ENCODE measurements around the gene CLTCL1. TPM values are rescaled to one million over a fixed set of nuclear protein-coding genes. Genes with fewer than 3 reads are reported as not detected.

Gene CLTCL1
- total and polyA plus RNA-seq, 2 experiments from 2014 or later, result 8.5 to 10.2 TPM

- Histone ChIP-seq H3K9ac (no peak overlapping the region), H3K27ac (no peak overlapping the region), H3K4me2 (ENCODE audit: unreplicated experiment) (no peak overlapping the region), H3F3A (ENCODE audit: insufficient read depth) (no peaks in the 10 kb centered on the region), H3K79me2 (ENCODE audit: insufficient read depth) (no peaks in the 10 kb centered on the region), H2AFZ (no peak overlapping the region), H4K20me1 (ENCODE audit: insufficient read depth) (no peaks in the 10 kb centered on the region), H3K4me3 (no peak overlapping the region), H3K4me1 (ENCODE audit: insufficient read depth) (no peaks in the 10 kb centered on the region), H3K27me3 (replicated peaks; ENCODE audit: insufficient read depth) (no peaks in the 10 kb centered on the region), H3K9me3 (ENCODE audit: low read depth) (no peaks in the 10 kb centered on the region), H3K9me2 (ENCODE audit: insufficient read depth) (no peaks in the 10 kb centered on the region), H3K36me3 (ENCODE audit: low read depth) (peaks cover 29% of the 10 kb centered on the region)
- no peak for DNase-seq
- 83 to 95% methylated on average over 5 of the region's 5 CpGs for WGBS, 2 experiments (ENCODE audit: low coverage in 1 of 2, low lambda C conversion rate in 2 of 2, missing lambda C conversion rate in 2 of 2)
- in situ Hi-C loops (cut with MboI), result no loop called here
- no peak for TF ChIP-seq EZH2phosphoT487 (IDR thresholded peaks at IDR 0.05; ENCODE audit: insufficient read depth, low read depth)
- TF ChIP-seq EZH2 (IDR thresholded peaks at IDR 0.05; ENCODE audit: insufficient read depth, poor library complexity, severe bottlenecking), result no peak
Observed at GRCh38 chr22:19224557-19224956, 67.0 kb downstream of the CLTCL1 start.

- Histone ChIP-seq H3K79me2 (ENCODE audit: insufficient read depth) (no peaks in the 10 kb centered on the region), H3K9me3 (ENCODE audit: low read depth) (no peaks in the 10 kb centered on the region), H3K4me2 (ENCODE audit: unreplicated experiment) (no peak overlapping the region), H3K27ac (no peak overlapping the region), H3K9me2 (ENCODE audit: insufficient read depth) (no peaks in the 10 kb centered on the region), H3K27me3 (replicated peaks; ENCODE audit: insufficient read depth) (no peaks in the 10 kb centered on the region), H4K20me1 (ENCODE audit: insufficient read depth) (no peaks in the 10 kb centered on the region), H3K36me3 (ENCODE audit: low read depth) (peaks cover 20% of the 10 kb centered on the region; the same call in 1 of the 2 replicates), H3F3A (ENCODE audit: insufficient read depth) (no peaks in the 10 kb centered on the region), H3K4me1 (ENCODE audit: insufficient read depth) (no peaks in the 10 kb centered on the region), H3K9ac (no peak overlapping the region), H2AFZ (no peak overlapping the region), H3K4me3 (no peak overlapping the region)
- no peak for TF ChIP-seq EZH2 (IDR thresholded peaks at IDR 0.05; ENCODE audit: insufficient read depth, poor library complexity, severe bottlenecking)
- no peak for TF ChIP-seq EZH2phosphoT487 (IDR thresholded peaks at IDR 0.05; ENCODE audit: insufficient read depth, low read depth)
- in situ Hi-C loops (cut with MboI), result no loop called here
- WGBS, 2 experiments (ENCODE audit: low coverage in 1 of 2, low lambda C conversion rate in 2 of 2, missing lambda C conversion rate in 2 of 2), result 76 to 78% methylated on average over 6 of the region's 6 CpGs
- no peak for DNase-seq
Observed at GRCh38 chr22:19223617-19224016, 67.9 kb downstream of the CLTCL1 start.

- in situ Hi-C loops (cut with MboI), result no loop called here
- 82 to 83% methylated on average over 9 of the region's 9 CpGs for WGBS, 2 experiments (ENCODE audit: low coverage in 1 of 2, low lambda C conversion rate in 2 of 2, missing lambda C conversion rate in 2 of 2)
Observed at GRCh38 chr22:19223110-19223509, 68.4 kb downstream of the CLTCL1 start.

GRCh38 chr22:19222242-19223005 is 69.1 kb downstream of the CLTCL1 start:
- Histone ChIP-seq H3K9me3 (ENCODE audit: low read depth) (no peaks in the 10 kb centered on the region), H3F3A (ENCODE audit: insufficient read depth) (no peaks in the 10 kb centered on the region), H3K27ac (no peak overlapping the region), H3K36me3 (ENCODE audit: low read depth) (peaks cover 11% of the 10 kb centered on the region; the same call in 1 of the 2 replicates), H3K4me1 (ENCODE audit: insufficient read depth) (no peaks in the 10 kb centered on the region), H4K20me1 (ENCODE audit: insufficient read depth) (no peaks in the 10 kb centered on the region), H3K4me2 (ENCODE audit: unreplicated experiment) (no peak overlapping the region), H3K9me2 (ENCODE audit: insufficient read depth) (no peaks in the 10 kb centered on the region), H3K9ac (no peak overlapping the region), H3K79me2 (ENCODE audit: insufficient read depth) (no peaks in the 10 kb centered on the region), H3K27me3 (replicated peaks; ENCODE audit: insufficient read depth) (no peaks in the 10 kb centered on the region), H3K4me3 (no peak overlapping the region), H2AFZ (no peak overlapping the region)
- 86% methylated on average over 11 of the region's 11 CpGs for WGBS, 2 experiments (ENCODE audit: low coverage in 1 of 2, low lambda C conversion rate in 2 of 2, missing lambda C conversion rate in 2 of 2)
- DNase-seq, result no peak
- in situ Hi-C loops (cut with MboI), result no loop called here
- TF ChIP-seq EZH2 (IDR thresholded peaks at IDR 0.05; ENCODE audit: insufficient read depth, poor library complexity, severe bottlenecking), result no peak
- TF ChIP-seq EZH2phosphoT487 (IDR thresholded peaks at IDR 0.05; ENCODE audit: insufficient read depth, low read depth), result no peak

More at GRCh38 chr22:19223110-19223509, 68.4 kb downstream of the CLTCL1 start:
- Histone ChIP-seq H3K9me3 (ENCODE audit: low read depth) (no peaks in the 10 kb centered on the region), H3K27me3 (replicated peaks; ENCODE audit: insufficient read depth) (no peaks in the 10 kb centered on the region), H4K20me1 (ENCODE audit: insufficient read depth) (no peaks in the 10 kb centered on the region), H3K4me3 (no peak overlapping the region), H3K4me2 (ENCODE audit: unreplicated experiment) (no peak overlapping the region), H2AFZ (no peak overlapping the region), H3K79me2 (ENCODE audit: insufficient read depth) (no peaks in the 10 kb centered on the region), H3K9ac (no peak overlapping the region), H3K9me2 (ENCODE audit: insufficient read depth) (no peaks in the 10 kb centered on the region), H3K36me3 (ENCODE audit: low read depth) (peaks cover 17% of the 10 kb centered on the region; the same call in 1 of the 2 replicates), H3F3A (ENCODE audit: insufficient read depth) (no peaks in the 10 kb centered on the region), H3K27ac (no peak overlapping the region), H3K4me1 (ENCODE audit: insufficient read depth) (no peaks in the 10 kb centered on the region)
- TF ChIP-seq EZH2phosphoT487 (IDR thresholded peaks at IDR 0.05; ENCODE audit: insufficient read depth, low read depth), result no peak
- no peak for TF ChIP-seq EZH2 (IDR thresholded peaks at IDR 0.05; ENCODE audit: insufficient read depth, poor library complexity, severe bottlenecking)
- DNase-seq, result no peak
